Brain microvascular endothelial cell (primary cell): ENCODE measurements around the gene CBLL2.
"Not testable (repeated sequence)": the region's sequence is repeated elsewhere in the genome, so short reads cannot be mapped to it uniquely, and the experiment has no call there.

Experiments used
- DNase-seq: peaks from one replicate; pipeline ENCODE4 v3.0.0-alpha.2; 2020
- H3K27ac ChIP-seq: fragments of 250-450 bp; sonication (Bioruptor Pico); 2 replicates; pipeline ENCODE4 v1.5.1; 2020; ENCODE audit warnings: mild to moderate bottlenecking, moderate library complexity
- H3K27me3 ChIP-seq: fragments of 250-450 bp; sonication (Bioruptor Pico); replicated peaks from 2 replicates; pipeline ENCODE4 v1.5.1; 2020; ENCODE audit warnings: mild to moderate bottlenecking
- H3K36me3 ChIP-seq: fragments of 250-450 bp; sonication (Bioruptor Pico); replicated peaks from 2 replicates; pipeline ENCODE4 v1.5.1; 2020; ENCODE audit warnings: mild to moderate bottlenecking
- H3K4me3 ChIP-seq: 2 replicates; pipeline ENCODE4 v1.5.1; 2011; ENCODE audit warnings: low read depth, mild to moderate bottlenecking, control low read depth, low read length, moderate library complexity
- CTCF ChIP-seq: IDR thresholded peaks from 2 replicates; pipeline ENCODE4 v1.5.1; 2011; ENCODE audit warnings: low read depth, mild to moderate bottlenecking, moderate library complexity, low read length, control low read depth, inconsistent platforms; ENCODE audit errors: missing control alignments
- in situ Hi-C: cut with HindIII; loops from 2 replicates; pipeline ENCODE4 v1.10.0; 2017; ENCODE audit warnings: low sequenced_read_pairs, low pct_ligation_motif_present

CBLL2 gene

GRCh38 chrX:22249371-22249770 is 23.3 kb upstream of the CBLL2 start:
- TF ChIP-seq CTCF, result no peak
- in situ Hi-C loops, result no loop called here
- Histone ChIP-seq H3K27me3 (no peaks in the 10 kb centered on the region), H3K27ac (no peak overlapping the region), H3K36me3 (no peaks in the 10 kb centered on the region), H3K4me3 (no peak overlapping the region)
- no peak for DNase-seq

- H3K27me3 ChIP-seq, result no peaks in the 10 kb centered on the region
- TF ChIP-seq CTCF, result no peak
- in situ Hi-C loops, result no loop called here
- no peak for DNase-seq
- H3K36me3 ChIP-seq, result no peaks in the 10 kb centered on the region
- H3K27ac ChIP-seq, result no peak overlapping the region
- H3K4me3 ChIP-seq, result no peak overlapping the region
Measured at GRCh38 chrX:22268706-22269105, 4.0 kb upstream of the CBLL2 start.

GRCh38 chrX:22273714-22274317 is 1.1 kb downstream of the CBLL2 start:
- no peak overlapping the region for H3K4me3 ChIP-seq
- H3K36me3 ChIP-seq, result no peaks in the 10 kb centered on the region
- TF ChIP-seq CTCF, result no peak
- in situ Hi-C loops, result no loop called here
- H3K27ac ChIP-seq, result no peak overlapping the region
- H3K27me3 ChIP-seq, result no peaks in the 10 kb centered on the region
- DNase-seq, result no peak

DNA sequence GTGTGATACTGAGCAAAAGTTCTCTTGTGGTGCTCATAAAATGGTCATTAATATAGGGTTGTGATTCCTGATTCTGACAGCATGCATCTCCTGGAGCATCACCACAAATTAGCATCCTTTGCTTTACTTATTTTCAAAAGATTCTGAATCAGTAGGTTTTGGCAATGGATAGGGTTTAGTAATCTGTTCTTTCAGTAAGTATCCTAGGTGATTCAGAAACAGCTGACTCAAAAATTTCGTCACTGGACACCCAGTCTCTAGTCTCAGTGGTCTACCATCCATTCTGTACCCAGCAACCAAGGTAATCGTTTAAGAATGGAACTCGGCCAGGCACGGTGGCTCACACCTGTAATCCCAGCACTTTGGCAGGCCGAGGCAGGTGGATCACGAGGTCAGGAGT is 4.1 kb downstream of the CBLL2 start:
- H3K27ac ChIP-seq, result no peak overlapping the region
- DNase-seq, result no peak
- H3K4me3 ChIP-seq, result no peak overlapping the region
- in situ Hi-C loops, result no loop called here
- H3K27me3 ChIP-seq, result no peaks in the 10 kb centered on the region
- TF ChIP-seq CTCF, result no peak
- H3K36me3 ChIP-seq, result no peaks in the 10 kb centered on the region

DNA sequence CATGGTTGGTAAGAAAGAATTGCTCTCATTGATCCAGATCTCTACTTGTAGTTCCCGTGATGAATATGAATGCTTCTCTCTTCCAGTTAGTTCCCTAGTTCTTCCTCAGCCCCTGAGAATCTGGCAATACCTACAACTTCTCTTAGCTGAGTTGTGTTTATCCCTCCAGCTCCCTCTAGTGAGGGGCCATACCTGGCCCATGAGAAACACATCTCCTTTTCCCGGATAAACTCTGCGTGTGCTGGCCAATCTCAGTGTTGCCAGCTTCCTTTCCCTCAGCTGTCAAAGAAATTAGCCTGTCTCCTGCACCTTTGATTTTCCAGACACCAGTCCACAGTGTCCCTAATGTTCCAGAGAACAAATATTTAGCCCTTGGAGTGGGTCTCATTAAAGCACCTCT is 5.7 kb downstream of the CBLL2 start:
- in situ Hi-C loops, result no loop called here
- TF ChIP-seq CTCF, result peak; percentile 42

GRCh38 chrX:22289209-22289608 is 16.5 kb downstream of the CBLL2 start:
- in situ Hi-C loops, H3K27ac ChIP-seq, DNase-seq, H3K36me3 ChIP-seq, H3K27me3 ChIP-seq, H3K4me3 ChIP-seq: not testable (repeated sequence)

More for the DNA sequence above, 5.7 kb downstream of the CBLL2 start:
- no peaks in the 10 kb centered on the region for H3K27me3 ChIP-seq
- H3K27ac ChIP-seq, result no peak overlapping the region
- H3K4me3 ChIP-seq, result no peak overlapping the region
- no peaks in the 10 kb centered on the region for H3K36me3 ChIP-seq
- no peak for DNase-seq
